Chondrocyte (in vitro differentiated cells): Measurements from ENCODE around the gene NSD2. TPM values are rescaled to one million over a fixed set of nuclear protein-coding genes. Genes with fewer than 3 reads are reported as not detected.

ENCODE experiments used
- DNase-seq: peaks from one replicate; pipeline ENCODE4 v3.0.0; 2021; ENCODE audit warnings: mixed read lengths, low spot score
- H3K27ac Mint-ChIP-seq: one replicate; pipeline ENCODE4 v1.8.0; 2021; ENCODE audit warnings: mild to moderate bottlenecking, moderate library complexity, mixed read lengths; ENCODE audit not compliant: unreplicated experiment
- H3K27me3 Mint-ChIP-seq: 2 replicates; pipeline ENCODE4 v1.8.0; 2021; ENCODE audit warnings: low read depth, mixed read lengths
- H3K36me3 Mint-ChIP-seq: 2 replicates; pipeline ENCODE4 v1.8.0; 2021; ENCODE audit warnings: low read depth, mixed read lengths
- H3K4me1 Mint-ChIP-seq: 2 replicates; pipeline ENCODE4 v1.8.0; 2021; ENCODE audit warnings: low read depth, mild to moderate bottlenecking, mixed read lengths
- H3K4me3 Mint-ChIP-seq: one replicate; pipeline ENCODE4 v1.8.0; 2021; ENCODE audit warnings: mild to moderate bottlenecking, moderate library complexity, mixed read lengths; ENCODE audit not compliant: unreplicated experiment
- H3K9me3 Mint-ChIP-seq: 2 replicates; pipeline ENCODE4 v1.8.0; 2021; ENCODE audit warnings: low read depth, mixed read lengths
- total RNA-seq: library from RNA; stranded (reverse); gene quantifications from 3 replicates; pipeline ENCODE4 v1.2.1, GENCODE V29; 2021
- TF ChIP-seq, protein P1 (sequence below): fragments of 200-600 bp; sonication (generic); IDR thresholded peaks from 2 replicates; pipeline ENCODE4 v1.5.0; 2021; ENCODE audit warnings: antibody characterized with exemption, mild to moderate bottlenecking, moderate library complexity

NSD2 gene
- total RNA-seq, 1 donor from 2014 or later, result 53.5 TPM

DNA sequence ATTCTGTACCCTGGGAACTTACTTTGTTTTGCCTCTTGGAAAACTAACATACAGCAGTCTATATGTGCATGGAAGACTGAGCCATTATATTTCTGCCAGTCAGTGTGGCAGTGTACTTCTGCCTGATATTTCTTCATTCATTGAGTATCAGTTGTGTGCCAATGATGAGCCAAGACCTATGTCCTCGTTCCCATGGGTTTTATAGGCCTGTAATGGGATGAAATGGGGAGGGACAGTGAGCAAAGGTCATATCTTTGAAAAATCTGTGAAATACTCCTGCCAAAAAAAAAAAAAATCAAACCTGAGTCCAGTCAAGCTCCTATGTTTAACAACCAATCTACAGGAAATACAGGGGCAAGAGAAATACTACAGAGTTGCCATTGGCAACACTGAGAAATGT, 9.1 kb downstream of the NSD2 start:
- no peak overlapping the region for H3K4me3 Mint-ChIP-seq
- DNase-seq, result no peak
- TF ChIP-seq, protein P1, sequence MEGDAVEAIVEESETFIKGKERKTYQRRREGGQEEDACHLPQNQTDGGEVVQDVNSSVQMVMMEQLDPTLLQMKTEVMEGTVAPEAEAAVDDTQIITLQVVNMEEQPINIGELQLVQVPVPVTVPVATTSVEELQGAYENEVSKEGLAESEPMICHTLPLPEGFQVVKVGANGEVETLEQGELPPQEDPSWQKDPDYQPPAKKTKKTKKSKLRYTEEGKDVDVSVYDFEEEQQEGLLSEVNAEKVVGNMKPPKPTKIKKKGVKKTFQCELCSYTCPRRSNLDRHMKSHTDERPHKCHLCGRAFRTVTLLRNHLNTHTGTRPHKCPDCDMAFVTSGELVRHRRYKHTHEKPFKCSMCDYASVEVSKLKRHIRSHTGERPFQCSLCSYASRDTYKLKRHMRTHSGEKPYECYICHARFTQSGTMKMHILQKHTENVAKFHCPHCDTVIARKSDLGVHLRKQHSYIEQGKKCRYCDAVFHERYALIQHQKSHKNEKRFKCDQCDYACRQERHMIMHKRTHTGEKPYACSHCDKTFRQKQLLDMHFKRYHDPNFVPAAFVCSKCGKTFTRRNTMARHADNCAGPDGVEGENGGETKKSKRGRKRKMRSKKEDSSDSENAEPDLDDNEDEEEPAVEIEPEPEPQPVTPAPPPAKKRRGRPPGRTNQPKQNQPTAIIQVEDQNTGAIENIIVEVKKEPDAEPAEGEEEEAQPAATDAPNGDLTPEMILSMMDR, result no peak
- H3K27ac Mint-ChIP-seq, result peak overlapping the region; percentile 62
- H3K9me3 Mint-ChIP-seq, result no peaks in the 10 kb centered on the region
- peaks cover 27% of the 10 kb centered on the region for H3K4me1 Mint-ChIP-seq
- H3K36me3 Mint-ChIP-seq, result no peaks in the 10 kb centered on the region
- no peaks in the 10 kb centered on the region for H3K27me3 Mint-ChIP-seq

DNA sequence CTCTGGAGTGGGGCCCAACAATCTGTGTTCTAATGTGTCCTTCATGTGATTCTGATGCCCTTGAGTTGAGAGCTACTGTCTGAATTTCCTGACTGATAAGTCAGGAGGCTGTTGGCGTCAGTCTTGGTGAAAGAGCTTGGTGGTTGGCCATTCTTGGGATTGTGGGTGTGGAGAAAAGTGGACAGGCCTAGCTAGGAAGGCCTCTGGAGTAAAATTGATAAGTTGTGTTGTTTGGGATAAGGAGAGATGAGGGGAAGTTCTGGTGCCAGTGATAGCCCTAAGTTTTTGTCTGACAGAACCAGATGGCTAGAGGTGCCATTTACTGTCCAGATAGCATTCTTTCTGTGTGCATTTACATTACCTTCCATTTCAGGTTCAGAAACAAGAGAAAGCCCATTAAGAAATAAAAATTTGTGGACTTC, 11.7 kb downstream of the NSD2 start:
- H3K27ac Mint-ChIP-seq, result no peak overlapping the region
- H3K4me1 Mint-ChIP-seq, result peaks cover 36% of the 10 kb centered on the region
- peaks cover 2% of the 10 kb centered on the region for H3K9me3 Mint-ChIP-seq
- no peak overlapping the region for H3K4me3 Mint-ChIP-seq
- H3K36me3 Mint-ChIP-seq, result no peaks in the 10 kb centered on the region
- no peaks in the 10 kb centered on the region for H3K27me3 Mint-ChIP-seq
- DNase-seq, result peak; percentile 9
- TF ChIP-seq, protein P1, result no peak

DNA sequence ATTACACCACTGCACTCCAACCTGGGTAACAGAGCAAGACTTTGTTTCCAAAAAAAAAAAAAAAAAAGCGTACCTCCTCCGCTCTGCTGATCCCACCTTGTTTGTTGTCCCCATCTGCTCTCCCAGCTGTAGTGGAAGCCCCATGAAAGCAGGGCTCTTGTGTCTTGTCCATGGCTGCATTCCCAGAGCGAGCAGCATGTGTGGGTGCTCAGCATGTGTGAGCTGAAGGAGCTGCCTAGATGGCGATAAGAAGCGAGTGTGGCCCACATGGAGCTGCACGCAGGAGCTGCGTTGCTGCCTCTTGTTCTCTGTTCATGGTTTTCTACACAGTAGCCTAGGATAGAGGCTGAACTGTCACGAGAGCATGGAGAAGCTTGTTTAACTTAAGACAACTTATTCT, 12.4 kb downstream of the NSD2 start:
- peaks cover 32% of the 10 kb centered on the region for H3K4me1 Mint-ChIP-seq
- TF ChIP-seq, protein P1, result no peak
- DNase-seq, result no peak
- H3K4me3 Mint-ChIP-seq, result no peak overlapping the region
- H3K27ac Mint-ChIP-seq, result no peak overlapping the region
- no peaks in the 10 kb centered on the region for H3K36me3 Mint-ChIP-seq
- H3K9me3 Mint-ChIP-seq, result peaks cover 2% of the 10 kb centered on the region
- no peaks in the 10 kb centered on the region for H3K27me3 Mint-ChIP-seq

DNA sequence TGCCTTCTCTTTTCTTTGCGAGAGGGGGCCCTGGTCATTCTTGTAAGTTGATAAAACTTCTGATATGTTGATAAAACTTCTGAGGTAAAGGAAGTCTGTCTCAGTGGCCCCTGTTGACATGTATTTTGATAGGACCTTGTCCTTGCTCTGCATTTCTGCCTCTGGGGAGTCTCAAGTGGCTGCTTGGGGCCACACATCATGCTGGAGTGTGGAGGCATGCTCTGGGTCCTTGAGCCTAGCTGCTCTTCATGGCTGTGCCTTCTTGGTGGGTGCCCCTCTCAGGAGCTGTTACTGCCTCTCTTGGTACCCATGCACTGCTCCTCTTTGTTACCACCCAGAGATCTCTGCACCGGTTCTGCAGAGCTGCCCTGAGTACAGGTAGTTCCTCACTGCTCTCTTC, 14.2 kb downstream of the NSD2 start:
- peaks cover 2% of the 10 kb centered on the region for H3K9me3 Mint-ChIP-seq
- peaks cover 28% of the 10 kb centered on the region for H3K4me1 Mint-ChIP-seq
- TF ChIP-seq, protein P1, result no peak
- H3K27ac Mint-ChIP-seq, result no peak overlapping the region
- H3K4me3 Mint-ChIP-seq, result no peak overlapping the region
- no peaks in the 10 kb centered on the region for H3K36me3 Mint-ChIP-seq
- no peak for DNase-seq
- H3K27me3 Mint-ChIP-seq, result no peaks in the 10 kb centered on the region

DNA sequence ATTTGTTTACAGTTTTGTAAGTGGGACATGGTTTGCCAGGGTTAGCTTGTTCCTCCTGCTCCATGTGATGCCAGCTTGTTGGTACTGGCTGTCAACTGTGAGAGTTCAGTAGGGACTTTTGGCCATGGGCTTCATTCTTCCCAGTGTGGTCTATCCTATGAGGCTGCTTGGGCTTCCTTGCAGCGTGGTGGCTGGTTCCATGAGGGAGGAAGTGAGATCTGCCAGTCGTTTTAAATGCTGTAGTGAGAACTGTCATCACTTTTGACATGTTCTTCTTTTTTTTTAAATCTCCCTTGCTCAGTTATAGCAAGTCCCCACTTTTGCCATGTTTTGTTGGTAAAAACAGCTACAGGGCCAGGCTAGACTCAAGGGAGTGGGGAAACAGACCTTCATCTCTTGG, 15.9 kb downstream of the NSD2 start:
- no peaks in the 10 kb centered on the region for H3K36me3 Mint-ChIP-seq
- H3K27ac Mint-ChIP-seq, result peak overlapping the region; percentile 41
- TF ChIP-seq, protein P1, result no peak
- peaks cover 20% of the 10 kb centered on the region for H3K4me1 Mint-ChIP-seq
- no peaks in the 10 kb centered on the region for H3K27me3 Mint-ChIP-seq
- DNase-seq, result no peak
- H3K9me3 Mint-ChIP-seq, result peaks cover 2% of the 10 kb centered on the region
- no peak overlapping the region for H3K4me3 Mint-ChIP-seq
